SH-SY5Y (cell line): ENCODE results near the gene NTM.

Experiments used
- GATA2 ChIP-seq: IDR thresholded peaks from 2 replicates; pipeline ENCODE4 v1.6.1; 2011; ENCODE audit warnings: mild to moderate bottlenecking, low read depth, low read length
- GATA3 ChIP-seq: IDR thresholded peaks from 2 replicates; pipeline ENCODE4 v1.6.1; 2011; ENCODE audit warnings: low read depth, mild to moderate bottlenecking, low read length, moderate library complexity

DNA sequence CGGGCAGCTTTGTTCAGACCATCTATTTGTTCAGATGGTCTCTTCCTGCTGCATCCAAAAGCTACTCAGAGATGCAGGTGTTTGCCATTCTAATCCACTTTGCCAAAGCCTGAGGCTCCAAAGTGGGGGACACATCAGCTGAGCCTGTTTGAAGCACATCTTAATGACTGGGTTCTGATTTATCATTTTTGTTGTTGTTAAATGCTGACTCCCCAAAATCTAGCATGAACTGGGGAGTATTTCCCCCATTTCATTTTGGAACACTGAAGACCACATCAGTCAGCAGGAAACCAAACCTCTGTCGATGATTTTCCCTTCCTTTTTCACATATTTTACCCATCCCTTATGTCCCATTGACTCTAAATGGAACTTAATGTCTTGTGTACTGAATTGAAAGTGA is 262.6 kb downstream of the NTM start:
- TF ChIP-seq GATA3, result no peak
- TF ChIP-seq GATA2, result no peak
